HL-60 (cell line): ENCODE results near the gene REXO1.

Experiments used
- GABPA ChIP-seq: IDR thresholded peaks from 2 replicates; pipeline ENCODE4 v1.6.1; 2012; ENCODE audit warnings: low read depth
- TF ChIP-seq, protein P1 (sequence below): IDR thresholded peaks from 2 replicates; pipeline ENCODE4 v1.6.1; 2012; ENCODE audit warnings: low read depth; ENCODE audit not compliant: insufficient replicate concordance

DNA sequence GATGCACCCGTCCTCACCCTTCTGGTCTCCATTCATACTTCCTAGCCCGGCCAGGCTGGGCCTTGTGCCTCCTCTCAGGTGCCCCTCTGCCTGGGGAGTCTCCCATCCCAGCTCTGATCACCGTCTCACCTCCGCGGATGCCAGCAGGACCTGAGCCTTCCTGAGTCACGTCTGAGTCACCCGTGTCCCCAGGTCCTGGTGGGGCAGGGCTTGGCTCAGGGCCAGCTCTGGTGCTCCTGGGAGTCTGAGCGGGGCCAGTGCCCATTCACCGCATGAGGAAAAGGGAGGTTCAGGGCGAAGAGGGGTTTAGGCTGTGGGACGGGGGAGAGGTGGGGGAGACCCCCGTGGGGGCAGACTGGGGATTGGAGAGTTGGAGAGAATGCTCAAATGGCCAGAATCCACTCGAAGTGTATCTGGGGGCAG is 36.8 kb downstream of the REXO1 start:
- TF ChIP-seq, protein P1, sequence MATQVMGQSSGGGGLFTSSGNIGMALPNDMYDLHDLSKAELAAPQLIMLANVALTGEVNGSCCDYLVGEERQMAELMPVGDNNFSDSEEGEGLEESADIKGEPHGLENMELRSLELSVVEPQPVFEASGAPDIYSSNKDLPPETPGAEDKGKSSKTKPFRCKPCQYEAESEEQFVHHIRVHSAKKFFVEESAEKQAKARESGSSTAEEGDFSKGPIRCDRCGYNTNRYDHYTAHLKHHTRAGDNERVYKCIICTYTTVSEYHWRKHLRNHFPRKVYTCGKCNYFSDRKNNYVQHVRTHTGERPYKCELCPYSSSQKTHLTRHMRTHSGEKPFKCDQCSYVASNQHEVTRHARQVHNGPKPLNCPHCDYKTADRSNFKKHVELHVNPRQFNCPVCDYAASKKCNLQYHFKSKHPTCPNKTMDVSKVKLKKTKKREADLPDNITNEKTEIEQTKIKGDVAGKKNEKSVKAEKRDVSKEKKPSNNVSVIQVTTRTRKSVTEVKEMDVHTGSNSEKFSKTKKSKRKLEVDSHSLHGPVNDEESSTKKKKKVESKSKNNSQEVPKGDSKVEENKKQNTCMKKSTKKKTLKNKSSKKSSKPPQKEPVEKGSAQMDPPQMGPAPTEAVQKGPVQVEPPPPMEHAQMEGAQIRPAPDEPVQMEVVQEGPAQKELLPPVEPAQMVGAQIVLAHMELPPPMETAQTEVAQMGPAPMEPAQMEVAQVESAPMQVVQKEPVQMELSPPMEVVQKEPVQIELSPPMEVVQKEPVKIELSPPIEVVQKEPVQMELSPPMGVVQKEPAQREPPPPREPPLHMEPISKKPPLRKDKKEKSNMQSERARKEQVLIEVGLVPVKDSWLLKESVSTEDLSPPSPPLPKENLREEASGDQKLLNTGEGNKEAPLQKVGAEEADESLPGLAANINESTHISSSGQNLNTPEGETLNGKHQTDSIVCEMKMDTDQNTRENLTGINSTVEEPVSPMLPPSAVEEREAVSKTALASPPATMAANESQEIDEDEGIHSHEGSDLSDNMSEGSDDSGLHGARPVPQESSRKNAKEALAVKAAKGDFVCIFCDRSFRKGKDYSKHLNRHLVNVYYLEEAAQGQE = no peak
- no peak for TF ChIP-seq GABPA
